ENCODE results near the gene POLR1E.

Gene POLR1E

GRCh38 chr9:37442556-37442955 is 43.2 kb upstream of the POLR1E start:
- DNase-seq (ENCODE audit: low read depth) = no peak
- no peak overlapping the region for H3K4me3 ChIP-seq (ENCODE audit: low read depth, low read length)
- TF ChIP-seq CTCF (conservative IDR thresholded peaks at IDR 0.05; ENCODE audit: low read depth, low read length) = no peak

GRCh38 chr9:37443566-37443965 is 42.2 kb upstream of the POLR1E start:
- H3K4me3 ChIP-seq (ENCODE audit: low read depth, low read length) = no peak overlapping the region
- DNase-seq (ENCODE audit: low read depth) = no peak
- no peak for TF ChIP-seq CTCF (conservative IDR thresholded peaks at IDR 0.05; ENCODE audit: low read depth, low read length)

GRCh38 chr9:37444890-37445289 is 40.9 kb upstream of the POLR1E start:
- no peak overlapping the region for H3K4me3 ChIP-seq (ENCODE audit: low read depth, low read length)
- TF ChIP-seq CTCF (conservative IDR thresholded peaks at IDR 0.05; ENCODE audit: low read depth, low read length) = no peak
- no peak for DNase-seq (ENCODE audit: low read depth)

- no peak for DNase-seq (ENCODE audit: low read depth)
- no peak for TF ChIP-seq CTCF (conservative IDR thresholded peaks at IDR 0.05; ENCODE audit: low read depth, low read length)
- no peak overlapping the region for H3K4me3 ChIP-seq (ENCODE audit: low read depth, low read length)
These were observed 39.9 kb upstream of the POLR1E start for GRCh38 chr9:37445832-37446231.

- TF ChIP-seq CTCF (conservative IDR thresholded peaks at IDR 0.05; ENCODE audit: low read depth, low read length) = no peak
- no peak for DNase-seq (ENCODE audit: low read depth)
- H3K4me3 ChIP-seq (ENCODE audit: low read depth, low read length) = no peak overlapping the region
These were observed 39.3 kb upstream of the POLR1E start for GRCh38 chr9:37446401-37446800.

- TF ChIP-seq CTCF (conservative IDR thresholded peaks at IDR 0.05; ENCODE audit: low read depth, low read length) = no peak
- DNase-seq (ENCODE audit: low read depth) = no peak
- no peak overlapping the region for H3K4me3 ChIP-seq (ENCODE audit: low read depth, low read length)
These were observed 38.6 kb upstream of the POLR1E start for GRCh38 chr9:37447111-37447510.

GRCh38 chr9:37449862-37450632 is 35.7 kb upstream of the POLR1E start:
- no peak for TF ChIP-seq CTCF (conservative IDR thresholded peaks at IDR 0.05; ENCODE audit: low read depth, low read length)
- no peak for DNase-seq (ENCODE audit: low read depth)
- no peak overlapping the region for H3K4me3 ChIP-seq (ENCODE audit: low read depth, low read length)
